Measurements from ENCODE around the gene ARHGAP18. TPM values are rescaled to one million over a fixed set of nuclear protein-coding genes. Genes with fewer than 3 reads are reported as not detected.

Gene ARHGAP18
- total RNA-seq, 1 experiment from 2014 or later = 64.5 TPM

DNA sequence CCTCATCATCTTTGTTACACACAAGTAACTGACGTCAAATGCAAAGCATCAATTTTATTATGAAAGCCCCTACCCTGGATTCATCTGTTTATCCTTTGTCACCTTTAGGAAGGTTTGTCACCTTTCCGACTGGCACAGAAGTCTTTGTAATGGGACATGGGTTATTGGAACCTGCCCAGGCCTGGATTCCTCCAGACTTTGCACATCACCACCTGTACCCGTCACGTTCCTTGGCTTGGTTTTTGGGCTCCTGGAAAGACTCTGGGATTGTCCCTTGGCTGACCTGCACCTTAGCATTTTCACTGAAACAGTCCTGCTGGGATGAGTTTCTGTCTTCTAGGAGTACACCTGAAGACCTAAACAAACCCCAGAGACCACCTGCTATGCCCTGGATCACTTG lies 15.4 kb upstream of the ARHGAP18 start:
- no peak for DNase-seq
- Mint-ChIP-seq H3K36me3 (ENCODE audit: insufficient read depth, unreplicated experiment) (no peaks in the 10 kb centered on the region), H3K4me3 (ENCODE audit: low read depth, unreplicated experiment) (no peak overlapping the region), H3K27me3 (ENCODE audit: unreplicated experiment) (no peaks in the 10 kb centered on the region), H3K4me1 (ENCODE audit: low read depth, unreplicated experiment) (peaks cover 28% of the 10 kb centered on the region), H3K27ac (ENCODE audit: unreplicated experiment) (peak overlapping the region; percentile 60), H3K9me3 (ENCODE audit: low read depth, unreplicated experiment) (no peaks in the 10 kb centered on the region)
- TF ChIP-seq, protein P1, sequence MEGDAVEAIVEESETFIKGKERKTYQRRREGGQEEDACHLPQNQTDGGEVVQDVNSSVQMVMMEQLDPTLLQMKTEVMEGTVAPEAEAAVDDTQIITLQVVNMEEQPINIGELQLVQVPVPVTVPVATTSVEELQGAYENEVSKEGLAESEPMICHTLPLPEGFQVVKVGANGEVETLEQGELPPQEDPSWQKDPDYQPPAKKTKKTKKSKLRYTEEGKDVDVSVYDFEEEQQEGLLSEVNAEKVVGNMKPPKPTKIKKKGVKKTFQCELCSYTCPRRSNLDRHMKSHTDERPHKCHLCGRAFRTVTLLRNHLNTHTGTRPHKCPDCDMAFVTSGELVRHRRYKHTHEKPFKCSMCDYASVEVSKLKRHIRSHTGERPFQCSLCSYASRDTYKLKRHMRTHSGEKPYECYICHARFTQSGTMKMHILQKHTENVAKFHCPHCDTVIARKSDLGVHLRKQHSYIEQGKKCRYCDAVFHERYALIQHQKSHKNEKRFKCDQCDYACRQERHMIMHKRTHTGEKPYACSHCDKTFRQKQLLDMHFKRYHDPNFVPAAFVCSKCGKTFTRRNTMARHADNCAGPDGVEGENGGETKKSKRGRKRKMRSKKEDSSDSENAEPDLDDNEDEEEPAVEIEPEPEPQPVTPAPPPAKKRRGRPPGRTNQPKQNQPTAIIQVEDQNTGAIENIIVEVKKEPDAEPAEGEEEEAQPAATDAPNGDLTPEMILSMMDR (IDR thresholded peaks at IDR 0.05; ENCODE audit: unreplicated experiment) = no peak
- CTCF ChIA-PET = no interaction called here
- intact Hi-C loops (cut with micrococcal nuclease; ENCODE audit: unreplicated experiment) = no loop called here
- BruUV-seq (replicated peaks) = no TSS peak

DNA sequence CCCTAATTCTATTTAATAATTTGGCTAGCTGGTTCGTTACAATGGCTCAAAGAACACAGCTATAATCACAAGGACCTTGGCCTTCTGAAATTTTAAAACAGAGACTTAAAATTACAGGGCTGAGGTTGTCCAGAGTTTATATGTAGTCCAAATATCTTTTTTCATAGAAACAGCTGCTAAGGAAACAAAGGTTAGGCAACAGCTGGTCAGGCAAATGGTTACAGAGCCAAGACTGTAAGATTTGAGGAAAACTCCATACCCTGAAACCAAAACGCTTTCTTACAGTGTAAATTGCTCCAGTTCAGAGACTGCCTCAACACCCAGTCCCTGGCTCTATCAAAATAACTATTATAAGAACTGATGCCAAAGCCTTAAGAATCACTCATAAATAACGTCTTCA lies 9.7 kb upstream of the ARHGAP18 start:
- no TSS peak for BruUV-seq (replicated peaks)
- H3K27me3 Mint-ChIP-seq (ENCODE audit: unreplicated experiment) = no peaks in the 10 kb centered on the region
- intact Hi-C loops (cut with micrococcal nuclease; ENCODE audit: unreplicated experiment) = no loop called here
- no peaks in the 10 kb centered on the region for H3K9me3 Mint-ChIP-seq (ENCODE audit: low read depth, unreplicated experiment)
- H3K4me1 Mint-ChIP-seq (ENCODE audit: low read depth, unreplicated experiment) = peaks cover 1% of the 10 kb centered on the region
- CTCF ChIA-PET = interaction anchor here (2.3 kb wide), 1 partner anchor 10 kb away, joined by 7 read pairs; the partner anchor contains the start of gene ARHGAP18
- TF ChIP-seq, protein P1 (IDR thresholded peaks at IDR 0.05; ENCODE audit: unreplicated experiment) = no peak
- no peaks in the 10 kb centered on the region for H3K36me3 Mint-ChIP-seq (ENCODE audit: insufficient read depth, unreplicated experiment)
- no peak overlapping the region for H3K27ac Mint-ChIP-seq (ENCODE audit: unreplicated experiment)
- no peak for DNase-seq
- no peak overlapping the region for H3K4me3 Mint-ChIP-seq (ENCODE audit: low read depth, unreplicated experiment)

DNA sequence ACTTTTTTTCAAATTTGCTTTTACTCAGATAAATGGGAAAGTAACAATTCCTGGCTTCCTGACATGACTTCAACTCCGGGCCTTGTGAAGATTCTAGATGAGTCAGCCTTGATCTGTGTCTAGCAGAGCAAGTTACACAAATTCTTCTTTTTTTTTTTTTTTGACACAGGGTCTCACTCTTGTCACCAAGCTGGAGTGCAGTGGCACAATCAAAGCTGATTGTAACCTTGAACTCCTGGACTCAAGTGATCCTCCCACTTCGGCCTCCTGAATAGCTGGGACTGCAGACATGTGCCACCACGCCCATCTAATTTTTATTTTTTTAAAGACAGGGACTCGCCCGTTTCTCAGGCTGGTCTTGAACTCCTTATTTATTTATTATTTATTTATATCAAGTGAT lies 7.3 kb upstream of the ARHGAP18 start:
- H3K9me3 Mint-ChIP-seq (ENCODE audit: low read depth, unreplicated experiment) = no peaks in the 10 kb centered on the region
- H3K4me3 Mint-ChIP-seq (ENCODE audit: low read depth, unreplicated experiment) = no peak overlapping the region
- H3K27me3 Mint-ChIP-seq (ENCODE audit: unreplicated experiment) = no peaks in the 10 kb centered on the region
- no peaks in the 10 kb centered on the region for H3K36me3 Mint-ChIP-seq (ENCODE audit: insufficient read depth, unreplicated experiment)
- TF ChIP-seq, protein P1 (IDR thresholded peaks at IDR 0.05; ENCODE audit: unreplicated experiment) = no peak
- CTCF ChIA-PET = no interaction called here
- intact Hi-C loops (cut with micrococcal nuclease; ENCODE audit: unreplicated experiment) = no loop called here
- no peak for DNase-seq
- H3K27ac Mint-ChIP-seq (ENCODE audit: unreplicated experiment) = no peak overlapping the region
- H3K4me1 Mint-ChIP-seq (ENCODE audit: low read depth, unreplicated experiment) = no peaks in the 10 kb centered on the region
- no TSS peak for BruUV-seq (replicated peaks)

DNA sequence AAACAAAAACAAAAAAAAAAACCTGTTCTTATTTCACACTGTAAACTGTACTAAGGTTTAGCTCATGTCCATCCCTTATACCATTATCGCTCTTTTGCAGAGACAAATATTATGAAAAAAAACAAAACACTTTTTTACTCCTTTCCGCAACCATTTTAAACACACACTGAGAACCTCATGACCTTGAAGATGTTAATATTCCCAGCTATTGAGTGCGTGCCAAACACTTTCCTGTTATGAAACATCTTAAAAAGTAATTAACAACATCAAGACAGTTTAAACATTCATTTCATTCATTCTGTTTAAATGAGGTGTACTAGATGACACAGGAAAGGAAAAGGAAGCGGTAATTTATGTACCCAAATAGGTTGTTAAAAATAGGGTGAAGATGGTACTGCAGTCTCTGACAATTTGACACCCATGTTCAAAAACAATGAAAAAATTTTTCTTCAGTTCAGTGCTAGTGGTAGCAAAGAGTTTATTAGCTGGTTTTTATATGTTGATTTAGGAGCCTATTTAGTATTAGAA lies 3.9 kb upstream of the ARHGAP18 start:
- TF ChIP-seq, protein P1 (IDR thresholded peaks at IDR 0.05; ENCODE audit: unreplicated experiment) = no peak
- Mint-ChIP-seq H3K4me1 (ENCODE audit: low read depth, unreplicated experiment) (peaks cover 19% of the 10 kb centered on the region), H3K27me3 (ENCODE audit: unreplicated experiment) (no peaks in the 10 kb centered on the region), H3K9me3 (ENCODE audit: low read depth, unreplicated experiment) (no peaks in the 10 kb centered on the region), H3K27ac (ENCODE audit: unreplicated experiment) (no peak overlapping the region), H3K4me3 (ENCODE audit: low read depth, unreplicated experiment) (no peak overlapping the region), H3K36me3 (ENCODE audit: insufficient read depth, unreplicated experiment) (peaks cover 20% of the 10 kb centered on the region)
- CTCF ChIA-PET = no interaction called here
- intact Hi-C loops (cut with micrococcal nuclease; ENCODE audit: unreplicated experiment) = no loop called here
- DNase-seq = no peak
- no TSS peak for BruUV-seq (replicated peaks)
